ENCODE data around the gene SIL1.

GRCh38 chr5:138996120-138996519 is 202.0 kb downstream of the SIL1 start:
- TF ChIP-seq, protein P1, sequence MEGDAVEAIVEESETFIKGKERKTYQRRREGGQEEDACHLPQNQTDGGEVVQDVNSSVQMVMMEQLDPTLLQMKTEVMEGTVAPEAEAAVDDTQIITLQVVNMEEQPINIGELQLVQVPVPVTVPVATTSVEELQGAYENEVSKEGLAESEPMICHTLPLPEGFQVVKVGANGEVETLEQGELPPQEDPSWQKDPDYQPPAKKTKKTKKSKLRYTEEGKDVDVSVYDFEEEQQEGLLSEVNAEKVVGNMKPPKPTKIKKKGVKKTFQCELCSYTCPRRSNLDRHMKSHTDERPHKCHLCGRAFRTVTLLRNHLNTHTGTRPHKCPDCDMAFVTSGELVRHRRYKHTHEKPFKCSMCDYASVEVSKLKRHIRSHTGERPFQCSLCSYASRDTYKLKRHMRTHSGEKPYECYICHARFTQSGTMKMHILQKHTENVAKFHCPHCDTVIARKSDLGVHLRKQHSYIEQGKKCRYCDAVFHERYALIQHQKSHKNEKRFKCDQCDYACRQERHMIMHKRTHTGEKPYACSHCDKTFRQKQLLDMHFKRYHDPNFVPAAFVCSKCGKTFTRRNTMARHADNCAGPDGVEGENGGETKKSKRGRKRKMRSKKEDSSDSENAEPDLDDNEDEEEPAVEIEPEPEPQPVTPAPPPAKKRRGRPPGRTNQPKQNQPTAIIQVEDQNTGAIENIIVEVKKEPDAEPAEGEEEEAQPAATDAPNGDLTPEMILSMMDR (conservative IDR thresholded peaks at IDR 0.05; ENCODE audit: low read depth, low read length), result no peak
- TF ChIP-seq EZH2 (IDR thresholded peaks at IDR 0.05; ENCODE audit: borderline replicate concordance, low read depth, low read length, poor library complexity, severe bottlenecking), result no peak
